ENCODE measurements around the gene OR5AU1.

GRCh38 chr14:21205026-21205677, 49.3 kb upstream of the OR5AU1 start:
- TF ChIP-seq EZH2 (IDR thresholded peaks at IDR 0.05), result no peak
- TF ChIP-seq MAX (IDR thresholded peaks at IDR 0.05), result no peak
- TF ChIP-seq ELF1 (IDR thresholded peaks at IDR 0.05; ENCODE audit: borderline replicate concordance, low read depth), result no peak
- TF ChIP-seq, protein P1, sequence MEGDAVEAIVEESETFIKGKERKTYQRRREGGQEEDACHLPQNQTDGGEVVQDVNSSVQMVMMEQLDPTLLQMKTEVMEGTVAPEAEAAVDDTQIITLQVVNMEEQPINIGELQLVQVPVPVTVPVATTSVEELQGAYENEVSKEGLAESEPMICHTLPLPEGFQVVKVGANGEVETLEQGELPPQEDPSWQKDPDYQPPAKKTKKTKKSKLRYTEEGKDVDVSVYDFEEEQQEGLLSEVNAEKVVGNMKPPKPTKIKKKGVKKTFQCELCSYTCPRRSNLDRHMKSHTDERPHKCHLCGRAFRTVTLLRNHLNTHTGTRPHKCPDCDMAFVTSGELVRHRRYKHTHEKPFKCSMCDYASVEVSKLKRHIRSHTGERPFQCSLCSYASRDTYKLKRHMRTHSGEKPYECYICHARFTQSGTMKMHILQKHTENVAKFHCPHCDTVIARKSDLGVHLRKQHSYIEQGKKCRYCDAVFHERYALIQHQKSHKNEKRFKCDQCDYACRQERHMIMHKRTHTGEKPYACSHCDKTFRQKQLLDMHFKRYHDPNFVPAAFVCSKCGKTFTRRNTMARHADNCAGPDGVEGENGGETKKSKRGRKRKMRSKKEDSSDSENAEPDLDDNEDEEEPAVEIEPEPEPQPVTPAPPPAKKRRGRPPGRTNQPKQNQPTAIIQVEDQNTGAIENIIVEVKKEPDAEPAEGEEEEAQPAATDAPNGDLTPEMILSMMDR (IDR thresholded peaks at IDR 0.05 in 2 of 3, conservative IDR thresholded peaks at IDR 0.05 in 1 of 3; ENCODE audit: borderline replicate concordance in 1 of 3, insufficient read depth in 1 of 3, low read depth in 2 of 3, low read length in 2 of 3), result no peak
- TF ChIP-seq SRF (IDR thresholded peaks at IDR 0.05; ENCODE audit: low read depth), result no peak
- TF ChIP-seq POLR2AphosphoS5 (IDR thresholded peaks at IDR 0.05; ENCODE audit: low read depth, low read length), result no peak; the same call in none of the 2 replicates
- TF ChIP-seq FOSL1 (IDR thresholded peaks at IDR 0.05; ENCODE audit: low read depth), result no peak
- TF ChIP-seq JUND (IDR thresholded peaks at IDR 0.05), result no peak
- TF ChIP-seq POLR2A (IDR thresholded peaks at IDR 0.05; ENCODE audit: borderline replicate concordance, extremely low read depth, insufficient read depth, insufficient read length), result no peak

Data from HCT116 (cell line).